HG03196 (cell line): ENCODE results near the gene TSPAN5.

Experiments used
- ATAC-seq: cut with Tn5 transposase; IDR thresholded peaks from one replicate; pipeline ENCODE4 v1.9.1; 2021; ENCODE audit not compliant: unreplicated experiment

Gene TSPAN5

GRCh38 chr4:98673978-98674377, 15.6 kb upstream of the TSPAN5 start:
- ATAC-seq, result no peak

DNA sequence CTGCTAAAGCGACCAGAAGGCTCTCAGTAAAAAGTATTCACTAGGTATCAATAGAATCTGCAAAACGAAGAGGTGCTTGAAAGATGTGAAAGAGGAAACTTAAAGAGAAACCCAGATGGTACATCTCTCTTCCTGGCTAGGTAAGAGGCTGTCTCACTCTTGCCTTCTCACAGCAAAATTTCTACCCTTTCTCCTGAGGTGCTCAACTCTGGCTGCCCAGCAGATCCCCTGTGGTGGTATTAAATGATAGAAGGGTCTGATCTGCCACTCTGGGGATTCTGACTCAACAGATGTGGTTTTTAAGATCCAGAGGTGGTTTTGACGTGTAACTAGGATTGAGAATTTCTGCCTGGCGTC, 14.9 kb upstream of the TSPAN5 start:
- no peak for ATAC-seq

GRCh38 chr4:98672583-98673287, 14.3 kb upstream of the TSPAN5 start:
- no peak for ATAC-seq

DNA sequence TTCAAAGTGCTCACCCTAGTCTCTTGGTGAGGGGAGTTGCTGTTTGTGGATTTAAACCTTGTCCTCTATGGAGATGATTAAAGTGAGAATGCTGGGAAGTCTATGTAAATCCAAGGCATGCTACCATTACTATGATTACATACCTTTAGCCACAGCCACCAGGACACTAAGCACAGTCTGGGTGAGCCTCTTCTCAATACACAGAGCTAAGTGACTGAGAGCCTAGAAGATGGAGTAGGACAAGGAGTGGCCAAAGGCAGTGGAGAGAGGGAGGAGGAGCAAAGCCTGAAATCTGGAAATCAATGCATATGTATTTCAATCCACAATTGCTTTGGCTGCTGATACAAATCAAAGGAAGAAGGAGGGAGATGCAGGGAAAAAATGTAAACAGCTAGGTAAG, 12.7 kb upstream of the TSPAN5 start:
- ATAC-seq, result no peak

GRCh38 chr4:98670186-98670585, 11.8 kb upstream of the TSPAN5 start:
- ATAC-seq, result no peak

- no peak for ATAC-seq
Observed at GRCh38 chr4:98669577-98669976, 11.2 kb upstream of the TSPAN5 start.

- ATAC-seq, result no peak
Observed at GRCh38 chr4:98664959-98665358, 6.5 kb upstream of the TSPAN5 start.

GRCh38 chr4:98663226-98664006, 5.0 kb upstream of the TSPAN5 start:
- peak; percentile 78 for ATAC-seq

DNA sequence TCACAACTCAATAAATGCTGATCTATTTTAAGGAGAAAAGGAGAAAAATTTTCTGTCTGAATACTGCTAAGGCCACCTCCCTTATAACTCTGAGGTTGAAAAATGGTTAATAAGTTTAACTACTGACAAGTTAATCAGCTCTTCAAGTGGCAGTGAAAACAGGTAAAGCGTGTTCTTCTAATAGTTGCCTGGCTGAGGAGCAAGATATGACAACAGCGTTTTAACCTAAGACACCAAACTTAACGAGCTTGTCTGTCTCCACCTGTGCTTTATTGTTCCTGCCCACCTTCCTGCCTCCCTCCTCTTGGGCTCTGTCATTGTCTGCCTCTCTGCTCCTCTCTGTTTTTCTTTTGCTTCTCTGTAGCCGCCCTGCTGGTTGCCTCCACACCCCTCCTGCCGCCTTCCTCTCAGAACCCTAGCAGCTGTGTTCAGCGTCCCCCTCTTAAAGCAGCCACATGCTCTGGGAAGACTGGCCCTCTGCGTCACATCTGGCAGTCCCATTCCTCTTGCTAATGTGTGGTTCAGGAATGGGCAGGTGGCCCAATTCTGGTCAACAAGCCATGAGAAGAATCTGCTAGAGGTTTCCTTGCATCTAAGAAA, 4.3 kb upstream of the TSPAN5 start:
- ATAC-seq, result peak; percentile 3

GRCh38 chr4:98662055-98662453, 3.6 kb upstream of the TSPAN5 start:
- no peak for ATAC-seq

DNA sequence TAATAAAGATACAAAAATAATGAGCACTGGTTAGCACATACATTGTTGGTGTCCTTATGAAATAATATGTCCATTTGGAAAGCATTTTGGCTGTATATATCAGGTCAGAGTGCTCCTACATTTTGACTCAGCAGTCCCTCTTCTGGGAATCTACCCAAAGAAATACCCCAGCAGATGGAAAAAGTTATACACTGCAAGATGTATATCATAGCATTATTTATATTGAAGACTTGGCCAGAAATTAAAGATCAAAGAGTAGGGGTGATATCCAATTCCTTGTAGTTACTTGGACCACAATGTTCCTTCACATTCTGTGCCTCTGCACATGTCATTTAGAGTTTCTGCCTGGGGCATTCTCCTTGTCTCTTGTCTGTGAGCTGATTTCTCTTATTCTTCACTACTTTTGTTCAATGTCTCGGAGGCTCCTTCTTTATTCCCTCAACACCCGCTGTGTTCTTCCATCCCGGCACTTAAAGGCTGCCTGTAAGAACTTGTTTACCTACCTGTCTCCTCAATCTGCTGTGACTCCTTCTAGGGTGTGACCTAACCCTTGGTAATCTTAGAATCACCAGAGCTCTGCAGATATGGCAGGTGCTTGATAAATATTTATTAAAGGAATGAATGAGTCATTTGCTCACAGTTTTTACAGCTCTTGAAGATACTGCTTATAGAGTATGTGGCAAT, 3.1 kb upstream of the TSPAN5 start:
- ATAC-seq, result no peak

DNA sequence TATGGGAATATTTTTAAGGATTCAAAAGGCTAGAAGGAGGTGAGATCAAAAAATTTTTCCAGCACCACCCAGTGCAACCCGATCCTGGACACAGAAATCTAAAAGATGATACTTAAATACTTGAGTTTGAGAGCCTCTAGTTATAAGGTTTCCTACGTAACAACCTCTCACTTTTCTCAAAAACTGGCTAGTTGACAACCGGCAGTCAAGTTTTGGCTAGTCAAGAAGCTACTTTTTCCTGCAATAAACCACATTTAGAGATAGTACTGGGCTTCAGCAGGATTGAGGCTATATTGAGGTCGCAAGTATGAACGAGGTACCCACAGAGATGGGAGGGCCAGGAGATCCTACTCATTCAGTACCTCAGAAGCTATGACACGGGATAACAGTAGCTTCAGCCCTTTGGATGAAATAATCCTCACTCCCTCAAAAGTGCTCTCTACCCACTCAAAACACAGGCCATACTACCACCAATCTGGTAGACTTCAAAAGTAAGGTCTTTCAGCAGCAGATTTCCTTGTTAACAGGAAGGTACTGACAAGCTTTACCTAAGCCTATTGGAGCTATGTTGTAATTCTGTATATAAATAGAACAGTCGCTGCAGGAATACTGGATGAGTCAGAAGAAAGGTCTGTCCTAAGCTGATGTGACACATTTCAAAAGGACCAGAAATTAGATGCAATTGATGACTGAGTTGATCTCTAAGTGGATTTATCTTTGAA, 1.5 kb upstream of the TSPAN5 start:
- no peak for ATAC-seq

- no peak for ATAC-seq
Observed at GRCh38 chr4:98659106-98659592, 738 bp upstream of the TSPAN5 start.

GRCh38 chr4:98657531-98658286, 702 bp downstream of the TSPAN5 start:
- ATAC-seq, result no peak

DNA sequence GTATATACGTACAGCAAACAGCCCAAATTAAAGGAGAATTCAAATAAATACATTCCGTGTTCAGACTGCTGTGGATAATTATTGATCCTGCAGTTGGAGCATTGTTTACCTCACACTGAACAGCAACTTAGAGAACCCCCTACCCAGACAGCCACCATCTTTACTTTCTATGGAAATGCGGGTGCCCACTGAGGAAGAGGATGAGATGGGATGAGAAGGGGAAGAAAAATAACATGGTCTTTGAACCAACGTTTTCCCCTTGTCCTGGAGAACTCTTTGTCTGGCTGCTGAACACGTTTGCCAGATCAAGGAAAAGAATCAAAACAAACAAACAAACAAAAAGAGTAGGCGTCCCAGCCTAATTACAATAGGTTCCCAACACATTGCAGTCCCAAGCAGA, 1.5 kb downstream of the TSPAN5 start:
- ATAC-seq, result no peak

DNA sequence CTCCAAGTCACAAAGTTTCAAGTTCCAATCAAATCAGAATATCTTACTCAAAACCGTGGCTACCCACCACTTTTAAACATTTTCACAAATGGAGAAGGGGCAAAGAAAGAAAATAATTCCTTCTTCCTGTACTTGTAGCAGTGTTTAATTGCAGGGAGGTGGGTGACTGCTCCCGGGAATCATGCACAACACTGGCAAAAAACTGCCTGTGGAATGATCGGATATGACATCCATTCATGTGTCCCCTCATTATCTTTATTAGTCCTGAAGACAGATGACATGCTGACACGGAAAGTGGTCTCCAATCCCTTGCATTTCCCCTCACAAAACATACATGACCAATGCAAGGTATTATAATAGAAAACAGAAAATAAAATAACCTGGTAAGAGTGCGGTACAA, 2.0 kb downstream of the TSPAN5 start:
- ATAC-seq, result no peak

- ATAC-seq, result no peak
Observed at GRCh38 chr4:98653890-98654867, 4.2 kb downstream of the TSPAN5 start.

DNA sequence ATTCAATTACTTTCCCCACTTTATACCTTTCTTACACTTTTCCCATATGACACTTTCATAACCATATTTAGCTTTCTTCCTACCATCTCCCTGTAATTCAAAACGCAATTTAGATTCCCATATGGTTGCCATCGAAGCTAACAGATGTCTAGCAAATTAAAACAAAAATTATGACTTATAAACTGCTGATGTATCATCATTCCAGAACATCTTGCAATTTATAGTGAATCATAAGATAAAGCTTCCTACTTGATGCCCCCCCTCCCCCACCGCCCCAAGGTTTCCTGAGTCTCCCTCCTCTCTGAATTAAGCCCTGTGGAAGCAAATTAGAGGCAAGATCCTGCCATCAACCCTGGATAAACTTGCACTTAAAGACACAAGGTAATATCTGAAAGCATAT, 5.4 kb downstream of the TSPAN5 start:
- ATAC-seq, result no peak

DNA sequence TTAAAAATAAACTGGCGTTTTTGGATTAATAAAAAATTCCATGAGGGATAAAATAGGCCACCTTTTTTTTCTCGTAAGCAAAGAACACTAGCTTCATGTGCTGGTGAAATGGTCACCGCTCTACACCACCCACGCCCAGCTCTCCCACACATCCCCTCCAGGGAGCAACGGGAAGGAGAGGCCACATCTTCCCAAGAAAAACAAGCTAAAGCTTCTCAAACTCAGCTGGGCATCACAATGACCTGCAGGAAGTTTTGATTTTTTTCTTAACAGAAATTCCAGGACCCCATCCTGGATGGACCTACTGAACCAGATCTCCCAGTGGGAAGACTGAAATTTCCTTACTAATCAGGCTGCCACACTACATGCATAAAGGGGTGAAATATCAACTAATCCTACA, 9.8 kb downstream of the TSPAN5 start:
- ATAC-seq, result no peak
